D721Med (cell line): ENCODE measurements around the gene RNF213.

Experiments used
- DNase-seq: peaks from one replicate; pipeline ENCODE4 v3.0.0; 2011; ENCODE audit warnings: low spot score; ENCODE audit not compliant: insufficient read length
- FAIRE-seq: peaks from 2 replicates; lab custom pipeline; 2011; peaks lifted over from hg19 to GRCh38; lab: Jason Lieb, UNC
- CTCF ChIP-seq: IDR thresholded peaks from 2 replicates; pipeline ENCODE4 v1.5.1; 2012; ENCODE audit warnings: mild to moderate bottlenecking, control low read depth; ENCODE audit not compliant: insufficient read depth; ENCODE audit errors: missing control alignments

Gene RNF213

GRCh38 chr17:80317706-80317980 lies 57.0 kb downstream of the RNF213 start:
- no peak for FAIRE-seq

GRCh38 chr17:80318166-80318565 lies 57.5 kb downstream of the RNF213 start:
- DNase-seq: no peak
- FAIRE-seq: no peak
- no peak for TF ChIP-seq CTCF

More at GRCh38 chr17:80317706-80317980, 57.0 kb downstream of the RNF213 start:
- no peak for TF ChIP-seq CTCF
- no peak for DNase-seq

DNA sequence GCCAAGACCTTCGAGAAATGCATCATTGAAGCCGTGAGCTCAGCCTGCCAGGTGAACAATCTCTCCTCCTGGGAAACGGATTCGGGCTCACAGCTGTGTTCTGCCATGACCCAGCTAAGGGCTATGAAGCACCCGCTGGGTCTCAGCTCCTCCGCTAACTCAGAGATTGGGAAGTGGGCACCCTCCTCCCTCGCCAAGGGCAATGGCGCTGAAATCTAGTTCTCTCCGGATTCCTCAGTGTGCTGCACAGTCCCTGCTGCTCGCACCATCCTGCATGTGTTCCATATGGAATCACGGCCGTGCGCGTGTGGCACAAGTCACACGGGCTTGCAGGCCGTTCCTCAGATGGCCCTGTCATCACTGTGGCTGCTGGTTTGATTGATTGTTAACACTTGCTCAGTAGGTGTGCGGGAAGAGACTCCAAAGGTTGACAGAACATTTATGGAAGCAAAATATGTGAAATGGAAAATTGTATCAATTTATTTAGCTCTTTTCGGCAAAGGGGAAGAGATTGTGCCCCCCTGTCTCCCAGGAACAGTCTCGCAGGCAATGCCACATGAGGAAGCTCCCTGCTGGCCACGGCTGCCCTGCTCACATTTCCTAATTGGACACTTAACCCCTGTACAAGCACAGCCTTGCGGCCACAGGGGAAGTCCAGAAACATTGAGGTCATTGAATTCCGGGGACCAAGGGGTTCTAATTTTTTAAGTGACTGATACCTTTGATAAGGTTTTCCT lies 58.8 kb downstream of the RNF213 start:
- FAIRE-seq: no peak
- no peak for DNase-seq
- TF ChIP-seq CTCF: no peak

DNA sequence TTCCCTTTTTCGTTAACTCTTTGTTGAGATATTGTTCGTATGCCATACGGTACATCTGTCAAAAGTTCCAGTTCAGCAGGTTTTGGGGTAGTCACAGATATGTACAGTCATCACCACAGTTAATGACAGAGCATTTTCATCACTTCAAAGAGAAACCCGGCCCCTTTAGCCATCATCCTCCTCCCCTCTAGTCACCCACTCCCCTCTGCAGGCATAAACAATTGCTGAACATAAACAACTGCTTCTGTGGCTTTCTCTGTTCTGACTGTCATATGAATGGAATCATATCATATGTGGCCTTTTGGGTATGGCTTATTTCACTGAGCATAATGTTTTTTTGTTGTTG lies 59.3 kb downstream of the RNF213 start:
- DNase-seq (no peak), FAIRE-seq (no peak)
- no peak for TF ChIP-seq CTCF

- TF ChIP-seq CTCF: no peak
- DNase-seq (no peak), FAIRE-seq (no peak)
Measured at GRCh38 chr17:80320496-80320895, 59.8 kb downstream of the RNF213 start.

GRCh38 chr17:80322864-80323263 lies 62.2 kb downstream of the RNF213 start:
- TF ChIP-seq CTCF: no peak
- DNase-seq (no peak), FAIRE-seq (no peak)

DNA sequence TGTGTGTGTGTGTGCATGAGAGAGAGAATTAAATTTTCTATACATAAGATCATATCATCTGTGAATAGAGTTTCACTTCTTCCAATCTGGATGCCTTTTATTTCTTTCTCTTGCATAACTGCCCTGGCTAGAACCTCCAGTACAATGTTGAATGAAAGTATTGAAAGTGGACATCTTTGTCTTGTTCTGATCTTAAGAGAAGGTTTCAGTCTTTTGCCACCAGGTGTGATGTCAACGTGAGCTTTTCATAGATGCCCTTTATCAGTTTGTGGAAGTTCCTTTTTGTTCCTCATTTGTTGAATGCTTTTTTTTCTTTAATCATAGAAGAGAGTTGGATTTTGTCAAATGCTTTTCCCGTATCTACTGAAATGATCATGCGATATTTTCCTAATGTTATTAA lies 63.3 kb downstream of the RNF213 start:
- peak; percentile 35 for FAIRE-seq
- no peak for TF ChIP-seq CTCF

More for the DNA sequence above, 63.3 kb downstream of the RNF213 start:
- DNase-seq: no peak
